Endodermal cell (in vitro differentiated cells): Measurements from ENCODE around the gene ACSL3. TPM values are rescaled to one million over a fixed set of nuclear protein-coding genes. Genes with fewer than 3 reads are reported as not detected.

Experiments
- DNase-seq: peaks from one replicate; pipeline ENCODE4 v3.0.0-alpha.2; 2017
- H3K27ac ChIP-seq: 2 replicates; pipeline ENCODE4 v1.5.1; 2013; ENCODE audit warnings: mild to moderate bottlenecking, low read depth, low read length, moderate library complexity
- H3K27me3 ChIP-seq: 2 replicates; pipeline ENCODE4 v1.6.1; 2013; ENCODE audit warnings: mild to moderate bottlenecking, low read length, moderate library complexity; ENCODE audit not compliant: insufficient read depth, control insufficient read depth, poor library complexity, severe bottlenecking
- H3K36me3 ChIP-seq: 2 replicates; pipeline ENCODE4 v1.7.0; 2013; ENCODE audit warnings: mild to moderate bottlenecking, low read length, moderate library complexity; ENCODE audit not compliant: control insufficient read depth, insufficient read depth
- H3K4me1 ChIP-seq: one replicate; pipeline ENCODE4 v1.7.0; 2013; ENCODE audit warnings: low read length; ENCODE audit not compliant: control insufficient read depth, insufficient read depth
- H3K4me3 ChIP-seq: 2 replicates; pipeline ENCODE4 v1.5.1; 2013; ENCODE audit warnings: mild to moderate bottlenecking, low read length, moderate library complexity
- H3K9ac ChIP-seq: 2 replicates; pipeline ENCODE4 v1.6.1; 2013; ENCODE audit warnings: mild to moderate bottlenecking, low read length, moderate library complexity; ENCODE audit not compliant: poor library complexity, severe bottlenecking; ENCODE audit errors: extremely low read depth
- H3K9me3 ChIP-seq: 2 replicates; pipeline ENCODE4 v1.6.1; 2013; ENCODE audit warnings: mild to moderate bottlenecking, low read length, moderate library complexity; ENCODE audit not compliant: control insufficient read depth
- H3K27ac Mint-ChIP-seq: 2 replicates; pipeline ENCODE4 v1.8.0; 2020; ENCODE audit warnings: mixed read lengths
- H3K27me3 Mint-ChIP-seq: 2 replicates; pipeline ENCODE4 v1.8.0; 2021; ENCODE audit warnings: mild to moderate bottlenecking, mixed read lengths; ENCODE audit not compliant: insufficient read depth
- H3K36me3 Mint-ChIP-seq: 2 replicates; pipeline ENCODE4 v1.8.0; 2020; ENCODE audit warnings: low read depth, mixed read lengths
- H3K4me1 Mint-ChIP-seq: 2 replicates; pipeline ENCODE4 v1.8.0; 2020; ENCODE audit warnings: mixed read lengths
- H3K4me3 Mint-ChIP-seq: 2 replicates; pipeline ENCODE4 v1.8.0; 2020; ENCODE audit warnings: mild to moderate bottlenecking, moderate library complexity, mixed read lengths
- H3K9me3 Mint-ChIP-seq: 2 replicates; pipeline ENCODE4 v1.8.0; 2020; ENCODE audit warnings: mild to moderate bottlenecking, mixed read lengths
- WGBS, 2 experiments: methylation state at CpG; one replicate each; pipeline versions ENCODE4 v1.1.5 to v1.1.7; 2013; ENCODE audit warnings: missing lambda C conversion rate in 2 of 2, mixed read lengths in 1 of 2; ENCODE audit not compliant: insufficient coverage in 1 of 2, insufficient read length in 1 of 2; 5-methylcytosine and 5-hydroxymethylcytosine counted together
- total RNA-seq, 2 donors: library from RNA; stranded (reverse); fragmentation: NEBNext Ultra II Directional in 1 of 2; extraction: Animal tissue kit (Norgen Biotek cat#: 25700) in 1 of 2; gene quantifications; 2 replicates in 1 of 2; 3 replicates in 1 of 2; pipeline ENCODE4 v1.2.1, GENCODE V29; 2021
- TF ChIP-seq, protein P1 (sequence below): fragments of 200-600 bp; sonication (generic); conservative IDR thresholded peaks from 2 replicates; pipeline ENCODE4 v1.5.0; 2021; ENCODE audit warnings: antibody characterized with exemption, mild to moderate bottlenecking

Gene ACSL3
- total RNA-seq, 2 donors from 2014 or later = 65.2 to 65.7 TPM

DNA sequence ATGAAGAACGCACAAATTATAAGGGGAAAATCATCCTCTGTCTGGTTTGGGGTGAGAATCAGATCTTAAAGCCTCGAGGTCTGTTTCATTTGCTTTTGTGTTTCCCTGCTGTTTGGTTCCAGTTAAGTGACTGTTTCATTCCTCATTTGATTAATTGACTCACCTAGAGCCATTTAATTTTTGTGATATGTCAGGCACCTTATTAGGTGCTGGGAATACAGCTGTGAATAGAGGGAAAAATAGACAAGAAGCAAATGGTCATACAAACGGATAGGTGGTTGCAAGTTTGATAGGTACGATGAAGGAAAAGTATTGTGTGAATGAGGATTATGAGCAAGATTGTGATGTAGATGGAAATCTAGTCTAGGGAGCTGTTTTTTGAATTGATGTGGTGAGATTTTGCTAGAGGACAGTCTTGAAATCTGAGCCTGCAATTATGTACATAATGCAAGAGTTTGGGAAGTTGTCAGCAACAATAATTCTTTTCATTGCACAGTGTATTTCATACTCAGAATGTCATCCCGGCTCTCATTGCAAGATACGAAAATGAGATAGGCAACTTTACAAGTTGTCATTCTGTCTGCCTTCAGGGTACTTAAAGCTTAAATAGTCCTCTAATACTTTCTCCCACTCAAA lies 2.2 kb downstream of the ACSL3 start:
- Histone ChIP-seq H3K27me3 (peaks cover 2% of the 10 kb centered on the region), H3K27ac (no peak overlapping the region), H3K9me3 (no peaks in the 10 kb centered on the region), H3K4me1 (no peaks in the 10 kb centered on the region), H3K36me3 (no peaks in the 10 kb centered on the region), H3K9ac (no peak overlapping the region), H3K4me3 (peak overlapping the region; percentile 87)
- H3K4me1 Mint-ChIP-seq = peaks cover 15% of the 10 kb centered on the region
- no peaks in the 10 kb centered on the region for H3K27me3 Mint-ChIP-seq
- H3K4me3 Mint-ChIP-seq = no peak overlapping the region
- H3K9me3 Mint-ChIP-seq = no peaks in the 10 kb centered on the region
- H3K27ac Mint-ChIP-seq = no peak overlapping the region
- 80 to 84% methylated on average over 6 of the region's 6 CpGs for WGBS, 2 experiments
- no peak for DNase-seq
- no peaks in the 10 kb centered on the region for H3K36me3 Mint-ChIP-seq
- TF ChIP-seq, protein P1, sequence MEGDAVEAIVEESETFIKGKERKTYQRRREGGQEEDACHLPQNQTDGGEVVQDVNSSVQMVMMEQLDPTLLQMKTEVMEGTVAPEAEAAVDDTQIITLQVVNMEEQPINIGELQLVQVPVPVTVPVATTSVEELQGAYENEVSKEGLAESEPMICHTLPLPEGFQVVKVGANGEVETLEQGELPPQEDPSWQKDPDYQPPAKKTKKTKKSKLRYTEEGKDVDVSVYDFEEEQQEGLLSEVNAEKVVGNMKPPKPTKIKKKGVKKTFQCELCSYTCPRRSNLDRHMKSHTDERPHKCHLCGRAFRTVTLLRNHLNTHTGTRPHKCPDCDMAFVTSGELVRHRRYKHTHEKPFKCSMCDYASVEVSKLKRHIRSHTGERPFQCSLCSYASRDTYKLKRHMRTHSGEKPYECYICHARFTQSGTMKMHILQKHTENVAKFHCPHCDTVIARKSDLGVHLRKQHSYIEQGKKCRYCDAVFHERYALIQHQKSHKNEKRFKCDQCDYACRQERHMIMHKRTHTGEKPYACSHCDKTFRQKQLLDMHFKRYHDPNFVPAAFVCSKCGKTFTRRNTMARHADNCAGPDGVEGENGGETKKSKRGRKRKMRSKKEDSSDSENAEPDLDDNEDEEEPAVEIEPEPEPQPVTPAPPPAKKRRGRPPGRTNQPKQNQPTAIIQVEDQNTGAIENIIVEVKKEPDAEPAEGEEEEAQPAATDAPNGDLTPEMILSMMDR = no peak

GRCh38 chr2:222864296-222864695 lies 3.5 kb downstream of the ACSL3 start:
- H3K27ac ChIP-seq = no peak overlapping the region
- peaks cover 15% of the 10 kb centered on the region for H3K4me1 Mint-ChIP-seq
- H3K27ac Mint-ChIP-seq = no peak overlapping the region
- H3K27me3 Mint-ChIP-seq = no peaks in the 10 kb centered on the region
- no peaks in the 10 kb centered on the region for H3K4me1 ChIP-seq
- no peak overlapping the region for H3K4me3 Mint-ChIP-seq
- no peak overlapping the region for H3K4me3 ChIP-seq
- H3K9ac ChIP-seq = no peak overlapping the region
- no peaks in the 10 kb centered on the region for H3K36me3 ChIP-seq
- no peaks in the 10 kb centered on the region for H3K9me3 Mint-ChIP-seq
- WGBS, 2 experiments = 69 to 80% methylated on average over 1 to 3 of the region's 3 CpGs
- H3K9me3 ChIP-seq = no peaks in the 10 kb centered on the region
- no peaks in the 10 kb centered on the region for H3K36me3 Mint-ChIP-seq
- TF ChIP-seq, protein P1 = no peak
- no peaks in the 10 kb centered on the region for H3K27me3 ChIP-seq
- peak; percentile 77 for DNase-seq

- H3K27ac ChIP-seq = no peak overlapping the region
- H3K9ac ChIP-seq = no peak overlapping the region
- H3K4me1 ChIP-seq = no peaks in the 10 kb centered on the region
- H3K9me3 ChIP-seq = no peaks in the 10 kb centered on the region
- Mint-ChIP-seq H3K27me3 (no peaks in the 10 kb centered on the region), H3K4me1 (peaks cover 8% of the 10 kb centered on the region), H3K36me3 (no peaks in the 10 kb centered on the region), H3K27ac (no peak overlapping the region), H3K9me3 (no peaks in the 10 kb centered on the region), H3K4me3 (no peak overlapping the region)
- H3K27me3 ChIP-seq = no peaks in the 10 kb centered on the region
- no peak for DNase-seq
- WGBS, 2 experiments = 90 to 96% methylated on average over 2 of the region's 2 CpGs
- H3K36me3 ChIP-seq = no peaks in the 10 kb centered on the region
- TF ChIP-seq, protein P1 = no peak
- H3K4me3 ChIP-seq = no peak overlapping the region
Observed at GRCh38 chr2:222865301-222865700, 4.5 kb downstream of the ACSL3 start.
